Hepatic stellate cell (primary cell): ENCODE results near the gene MEPCE.
A peak's percentile ranks its signal among the peaks of the same experiment; 100 is the strongest.
"Not testable (repeated sequence)": the region's sequence is repeated elsewhere in the genome, so short reads cannot be mapped to it uniquely, and the experiment has no call there.

Experiments
- DNase-seq: peaks from one replicate; pipeline ENCODE4 v3.0.0; 2011; ENCODE audit warnings: low spot score

The MEPCE gene

GRCh38 chr7:100434297-100435144, 4.9 kb downstream of the MEPCE start:
- DNase-seq = no peak

DNA sequence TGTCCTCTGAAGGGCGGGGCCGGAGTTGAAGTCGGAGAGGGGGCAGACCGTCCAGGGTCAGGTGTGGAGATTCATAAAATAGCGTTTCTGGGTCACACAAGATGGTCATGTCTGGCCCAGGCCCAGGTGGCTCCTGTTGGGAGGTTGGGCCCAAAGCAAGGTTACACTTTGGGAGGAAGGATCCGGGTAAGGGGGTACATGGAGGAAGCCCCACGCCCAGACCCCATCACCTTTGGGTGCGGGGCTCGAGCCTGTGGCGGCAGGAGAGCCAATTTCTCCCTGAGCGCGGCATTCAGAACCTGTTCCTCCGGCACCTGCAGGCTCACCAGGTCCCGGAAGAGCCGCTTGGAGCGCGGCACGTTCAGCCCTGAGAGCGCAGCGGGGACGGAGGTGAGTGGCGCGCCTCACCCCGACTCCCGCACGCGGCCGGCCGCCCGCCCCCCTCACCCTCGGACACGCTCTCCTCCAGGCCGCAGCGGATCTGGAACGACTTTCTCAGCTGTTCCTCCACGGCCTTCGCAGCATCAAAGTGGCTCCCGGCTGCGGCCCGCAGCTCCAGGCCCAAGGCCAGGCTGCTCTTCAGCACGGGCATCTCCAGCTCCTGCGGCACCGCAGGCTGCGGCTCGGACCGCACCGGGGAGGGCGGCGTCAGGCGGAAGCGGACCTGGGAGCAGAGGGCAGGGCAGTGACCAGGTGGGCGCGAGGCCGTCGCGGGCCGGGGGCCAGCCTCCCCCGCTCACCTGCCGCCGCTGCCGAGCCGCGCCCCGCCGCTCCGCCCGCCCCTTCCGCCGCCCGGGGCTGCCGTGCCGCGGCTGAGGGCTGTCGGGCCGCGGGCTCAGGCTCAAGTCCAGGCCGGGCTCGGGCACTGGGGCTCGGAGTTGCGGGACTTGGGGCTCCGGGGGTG, 6.0 kb downstream of the MEPCE start:
- peak; percentile 53 for DNase-seq

- DNase-seq = no peak
Observed at GRCh38 chr7:100437150-100438100, 7.8 kb downstream of the MEPCE start.

DNA sequence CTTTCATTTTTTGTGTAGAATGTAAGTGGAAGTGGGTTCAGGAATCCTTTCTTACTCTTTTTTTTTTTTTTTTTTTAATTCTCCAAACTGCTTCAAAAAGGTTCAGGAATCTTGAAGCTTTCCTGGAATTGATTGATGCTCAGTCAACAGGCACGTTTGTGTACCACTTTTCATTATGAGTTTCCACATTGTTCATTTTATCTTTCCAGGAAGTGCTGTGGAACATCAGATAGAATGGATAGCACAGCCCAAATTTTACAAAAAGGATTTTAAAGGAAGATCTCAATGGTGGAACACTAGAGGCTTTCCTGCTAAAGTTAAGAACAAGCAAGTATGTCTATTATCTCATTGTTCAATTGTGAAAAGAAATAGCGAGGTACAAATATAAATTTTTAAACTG, 8.5 kb downstream of the MEPCE start:
- no peak for DNase-seq

GRCh38 chr7:100438731-100439130, 9.1 kb downstream of the MEPCE start:
- not testable (repeated sequence) for DNase-seq

DNA sequence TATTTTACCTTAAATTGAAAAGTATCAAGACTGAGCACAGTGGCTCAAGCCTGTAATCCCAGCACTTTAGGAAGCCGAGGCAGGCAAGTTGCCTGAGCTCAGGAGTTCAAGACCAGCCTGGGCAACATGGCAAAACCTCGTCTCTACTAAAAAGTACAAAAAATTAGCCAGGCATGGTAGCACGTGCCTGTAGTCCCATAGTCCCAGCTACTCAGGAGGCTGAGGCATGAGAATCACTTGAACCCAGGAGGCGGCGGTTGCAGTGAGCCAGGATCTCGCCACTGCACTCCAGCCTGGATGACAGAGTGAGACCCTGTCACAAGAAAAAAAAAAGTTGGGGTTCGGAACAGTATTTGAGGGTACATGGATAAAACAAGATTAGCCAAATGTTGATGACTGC, 9.6 kb downstream of the MEPCE start:
- DNase-seq = not testable (repeated sequence)

DNA sequence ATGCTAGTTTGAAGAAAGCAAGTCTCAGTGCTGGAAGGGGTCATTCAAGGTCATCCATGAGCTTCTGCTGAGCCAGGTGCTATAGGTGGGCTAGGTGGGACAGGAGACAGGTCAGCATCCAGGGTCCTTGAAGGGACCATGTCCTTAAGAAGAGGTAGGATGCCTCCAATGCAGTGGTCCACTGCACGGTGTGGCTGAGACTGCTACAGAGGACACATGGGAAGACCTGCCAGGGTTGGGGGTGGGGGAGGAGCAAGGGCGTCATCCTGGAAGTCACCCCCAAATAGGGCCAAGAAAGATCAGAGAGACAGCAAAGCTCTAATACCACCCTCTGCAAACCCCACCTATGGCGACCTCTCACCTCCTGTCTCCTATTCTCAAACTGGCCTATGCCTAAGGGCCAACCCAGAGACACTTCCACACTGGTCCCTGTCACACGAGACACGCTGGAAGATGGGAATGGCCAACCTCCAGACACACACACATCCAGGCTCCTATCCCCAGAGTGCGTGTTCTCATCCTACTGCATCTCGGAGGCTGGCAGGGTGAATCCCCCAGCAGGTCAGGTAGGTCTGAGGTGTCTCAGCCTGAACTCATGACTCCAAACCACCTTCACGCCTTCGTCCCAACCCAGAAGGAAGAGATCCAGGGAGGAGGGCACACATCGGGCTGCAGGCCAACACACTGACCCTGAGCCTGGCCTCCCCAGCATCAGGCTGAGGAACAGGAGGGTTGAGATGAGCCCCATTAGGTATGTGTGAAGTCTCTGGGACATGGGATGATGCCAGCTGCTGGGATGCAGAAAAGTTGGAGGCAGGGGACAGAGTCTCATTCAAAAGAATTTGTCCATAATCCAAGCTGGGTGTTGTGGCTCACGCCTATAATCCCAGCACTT, 12.3 kb downstream of the MEPCE start:
- DNase-seq = no peak

GRCh38 chr7:100443096-100443840, 13.6 kb downstream of the MEPCE start:
- no peak for DNase-seq

DNA sequence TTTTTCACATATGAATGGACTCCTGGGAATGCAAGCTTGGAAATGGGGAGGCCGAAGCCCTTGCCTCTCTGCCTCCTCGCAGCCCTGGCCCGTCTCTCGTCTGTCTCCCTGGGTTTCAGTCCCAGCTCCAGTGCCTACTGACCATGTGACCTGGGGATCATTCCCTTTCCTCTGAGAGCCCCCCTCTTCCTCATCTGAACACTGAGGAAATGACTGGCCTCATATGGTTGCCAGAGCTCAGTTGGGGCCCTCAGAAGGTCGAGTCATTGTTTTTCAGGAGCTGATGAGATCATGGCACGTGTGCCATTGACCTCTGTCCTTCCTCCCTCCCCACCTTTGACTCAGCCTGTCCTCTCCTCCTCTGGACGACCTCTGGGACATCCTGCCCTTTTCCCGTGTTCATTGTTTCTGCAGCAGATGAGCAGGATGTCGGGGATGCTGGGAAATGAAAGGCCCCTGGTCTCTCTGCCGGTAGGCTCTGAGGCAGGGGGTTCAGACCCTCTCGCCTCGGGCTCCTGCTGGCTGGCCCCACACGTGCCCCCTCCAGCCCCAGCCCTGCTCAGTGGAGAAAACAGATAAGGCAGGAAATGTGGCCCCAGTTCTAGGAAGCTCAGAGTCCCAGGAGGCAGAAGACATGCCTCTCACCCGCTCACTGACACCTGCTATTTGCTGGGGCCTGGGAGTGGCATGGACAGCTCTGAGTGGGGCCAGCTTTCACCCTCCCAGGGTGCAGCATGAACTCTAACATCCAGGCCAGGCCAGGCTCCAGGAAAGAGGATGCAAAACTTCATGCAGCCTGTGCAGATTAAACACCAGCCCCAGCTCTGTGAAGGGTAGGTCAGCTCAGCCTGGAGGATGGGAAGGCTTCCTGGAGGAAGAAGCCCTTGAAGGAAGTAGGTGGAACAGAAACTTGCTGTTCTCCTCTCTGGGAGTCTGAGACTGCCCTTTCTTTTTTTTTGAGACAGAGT, 15.0 kb downstream of the MEPCE start:
- DNase-seq = no peak

DNA sequence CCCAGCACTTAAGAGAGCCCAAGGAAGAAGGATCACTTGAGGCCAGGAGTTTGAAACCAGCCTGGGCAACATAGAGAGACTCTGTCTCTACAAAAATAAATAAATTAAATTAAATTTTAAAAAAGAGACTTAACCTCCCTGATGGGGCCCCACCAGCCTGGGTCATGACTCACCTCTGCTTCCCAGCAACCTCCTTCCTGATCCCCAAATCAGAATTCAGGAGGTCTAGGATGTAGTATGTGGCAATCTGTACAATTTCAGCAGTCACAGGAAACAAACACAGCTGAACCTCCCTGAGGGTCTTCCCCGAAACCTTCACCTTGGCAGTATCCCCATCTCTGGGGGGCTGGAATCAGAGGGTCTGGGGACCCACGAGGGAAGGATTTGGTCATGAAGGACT, 16.4 kb downstream of the MEPCE start:
- DNase-seq = peak; percentile 58

- not testable (repeated sequence) for DNase-seq
Observed at GRCh38 chr7:100447363-100447762, 17.7 kb downstream of the MEPCE start.

DNA sequence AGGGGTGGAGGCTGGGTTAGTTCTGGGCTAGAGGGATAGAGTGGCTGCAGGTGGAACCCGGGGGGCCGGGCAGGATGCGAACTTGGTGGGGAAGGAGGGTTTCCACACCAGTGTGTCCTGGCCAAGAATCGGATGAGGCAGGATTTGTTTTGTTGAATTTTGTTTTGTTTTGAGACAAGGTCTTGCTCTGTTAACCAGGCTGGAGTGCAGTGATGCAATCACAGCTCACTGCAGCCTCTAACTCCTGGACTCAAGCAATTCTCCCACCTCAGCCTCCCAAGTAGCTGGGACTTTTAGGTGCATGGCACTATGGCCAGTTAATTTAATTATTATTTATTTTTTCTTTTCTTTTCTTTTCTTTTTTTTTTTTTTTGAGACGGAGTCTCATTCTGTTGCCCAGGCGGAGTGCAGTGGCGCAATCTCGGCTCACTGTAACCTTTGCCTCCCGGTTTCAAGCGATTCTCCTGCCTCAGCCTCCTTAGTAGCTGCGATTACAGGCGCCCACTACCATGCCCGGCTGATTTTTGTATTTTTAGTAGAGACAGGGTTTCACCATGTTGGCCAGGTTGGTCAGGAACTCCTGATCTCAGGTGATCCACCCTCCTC, 19.7 kb downstream of the MEPCE start:
- DNase-seq = no peak

GRCh38 chr7:100452513-100452912, 22.9 kb downstream of the MEPCE start:
- DNase-seq = no peak

- DNase-seq = not testable (repeated sequence)
Observed at GRCh38 chr7:100453854-100454253, 24.2 kb downstream of the MEPCE start.

DNA sequence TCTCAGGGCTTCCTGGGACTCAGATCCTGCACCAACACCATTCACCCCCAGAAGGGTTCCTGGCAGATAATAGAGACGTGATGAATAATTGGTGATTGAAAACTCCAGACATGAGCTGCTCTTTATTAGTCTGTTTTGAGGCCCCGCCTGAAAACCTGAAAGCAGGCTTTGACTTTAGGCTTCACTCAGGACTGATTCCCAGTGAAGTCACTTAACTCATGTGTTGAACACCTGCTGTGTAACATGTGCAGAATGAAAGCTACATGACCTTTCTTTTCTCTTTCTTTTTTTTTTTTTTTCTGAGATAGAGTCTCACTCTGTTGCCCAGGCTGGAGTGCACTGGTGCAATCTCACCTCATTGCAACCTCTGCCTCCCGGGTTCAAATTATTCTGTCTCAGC, 25.6 kb downstream of the MEPCE start:
- DNase-seq = no peak

GRCh38 chr7:100456562-100456961, 26.9 kb downstream of the MEPCE start:
- DNase-seq = no peak

GRCh38 chr7:100457033-100457432, 27.4 kb downstream of the MEPCE start:
- DNase-seq = no peak

DNA sequence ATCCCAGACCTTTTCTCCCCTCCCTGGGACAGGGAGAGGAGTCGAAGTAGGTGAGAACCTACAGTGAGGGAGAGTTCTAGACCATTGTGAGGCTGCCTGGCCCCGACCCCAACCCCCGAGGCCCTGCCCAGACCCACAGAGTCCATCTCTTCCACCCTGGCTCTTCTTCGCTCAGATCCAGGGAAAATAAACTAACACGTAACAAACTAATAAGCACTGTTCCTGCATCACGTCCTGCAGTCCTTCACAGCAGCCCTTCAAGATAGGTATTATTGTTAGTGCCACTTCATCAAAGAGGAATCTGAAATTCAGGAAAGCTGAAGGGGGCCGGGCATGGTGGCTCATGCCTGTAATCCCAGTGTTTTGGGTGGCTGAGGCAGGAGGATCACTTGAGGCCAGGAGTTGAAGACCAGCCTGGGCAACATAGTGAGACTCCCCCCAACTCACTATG, 34.6 kb downstream of the MEPCE start, which contains the start of gene SPACDR:
Gene SPACDR, minus strand, starts transcription at position 51 of the 451 bp plus-strand sequence. CDS start 235 bp downstream, outside the sequence.
- no peak for DNase-seq
